ENCODE data around the gene TCF20.

Gene TCF20

DNA sequence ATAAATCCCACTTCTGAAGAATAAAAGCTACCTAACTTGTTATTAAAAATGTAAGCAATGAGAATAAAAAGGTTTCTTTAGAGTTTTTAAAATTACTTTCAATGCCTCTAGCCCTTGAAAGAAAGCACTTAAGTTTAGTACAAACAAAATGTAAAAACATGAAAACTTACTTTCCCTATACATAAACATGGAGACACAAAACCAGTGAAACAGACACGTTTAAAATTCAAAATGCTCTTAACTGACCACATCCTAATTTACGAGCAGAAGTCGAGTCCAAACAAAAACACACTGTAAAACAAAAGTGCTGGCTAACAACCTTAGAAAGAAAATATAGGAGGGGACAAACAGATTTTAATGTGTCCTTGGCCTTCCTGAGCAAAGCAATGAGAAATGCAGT lies 36.6 kb downstream of the TCF20 start:
- in situ Hi-C loops (cut with HindIII; ENCODE audit: low sequenced_read_pairs): no loop called here

DNA sequence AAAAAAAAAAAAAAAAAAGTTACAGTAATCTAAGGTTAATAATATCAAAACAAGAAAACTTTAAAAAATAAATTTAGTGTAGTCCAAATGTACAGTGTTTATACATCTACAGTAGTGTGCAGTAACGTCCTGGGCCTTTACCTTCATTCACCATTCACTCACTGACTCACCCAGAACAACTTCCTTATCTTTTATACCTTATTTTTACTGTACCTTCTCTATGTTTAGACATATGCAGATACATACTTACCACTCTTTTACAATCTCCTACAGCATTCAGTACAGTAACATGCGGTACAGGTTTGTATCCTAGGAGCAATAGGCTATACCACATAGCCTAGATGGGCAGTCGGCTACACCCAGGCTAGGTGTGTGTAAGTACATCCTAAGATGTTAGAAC lies 38.5 kb downstream of the TCF20 start:
- H3K4me3 ChIP-seq (ENCODE audit: low read depth, low read length): no peak overlapping the region
- DNase-seq (ENCODE audit: low read depth): no peak
- in situ Hi-C loops (cut with HindIII; ENCODE audit: low sequenced_read_pairs): no loop called here
- TF ChIP-seq, protein P1, sequence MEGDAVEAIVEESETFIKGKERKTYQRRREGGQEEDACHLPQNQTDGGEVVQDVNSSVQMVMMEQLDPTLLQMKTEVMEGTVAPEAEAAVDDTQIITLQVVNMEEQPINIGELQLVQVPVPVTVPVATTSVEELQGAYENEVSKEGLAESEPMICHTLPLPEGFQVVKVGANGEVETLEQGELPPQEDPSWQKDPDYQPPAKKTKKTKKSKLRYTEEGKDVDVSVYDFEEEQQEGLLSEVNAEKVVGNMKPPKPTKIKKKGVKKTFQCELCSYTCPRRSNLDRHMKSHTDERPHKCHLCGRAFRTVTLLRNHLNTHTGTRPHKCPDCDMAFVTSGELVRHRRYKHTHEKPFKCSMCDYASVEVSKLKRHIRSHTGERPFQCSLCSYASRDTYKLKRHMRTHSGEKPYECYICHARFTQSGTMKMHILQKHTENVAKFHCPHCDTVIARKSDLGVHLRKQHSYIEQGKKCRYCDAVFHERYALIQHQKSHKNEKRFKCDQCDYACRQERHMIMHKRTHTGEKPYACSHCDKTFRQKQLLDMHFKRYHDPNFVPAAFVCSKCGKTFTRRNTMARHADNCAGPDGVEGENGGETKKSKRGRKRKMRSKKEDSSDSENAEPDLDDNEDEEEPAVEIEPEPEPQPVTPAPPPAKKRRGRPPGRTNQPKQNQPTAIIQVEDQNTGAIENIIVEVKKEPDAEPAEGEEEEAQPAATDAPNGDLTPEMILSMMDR (IDR thresholded peaks at IDR 0.05; ENCODE audit: low read depth, low read length, missing control alignments): no peak

More for the DNA sequence above, 36.6 kb downstream of the TCF20 start:
- no peak for DNase-seq (ENCODE audit: low read depth)
- H3K4me3 ChIP-seq (ENCODE audit: low read depth, low read length): no peak overlapping the region
- TF ChIP-seq, protein P1 (IDR thresholded peaks at IDR 0.05; ENCODE audit: low read depth, low read length, missing control alignments): no peak

DNA sequence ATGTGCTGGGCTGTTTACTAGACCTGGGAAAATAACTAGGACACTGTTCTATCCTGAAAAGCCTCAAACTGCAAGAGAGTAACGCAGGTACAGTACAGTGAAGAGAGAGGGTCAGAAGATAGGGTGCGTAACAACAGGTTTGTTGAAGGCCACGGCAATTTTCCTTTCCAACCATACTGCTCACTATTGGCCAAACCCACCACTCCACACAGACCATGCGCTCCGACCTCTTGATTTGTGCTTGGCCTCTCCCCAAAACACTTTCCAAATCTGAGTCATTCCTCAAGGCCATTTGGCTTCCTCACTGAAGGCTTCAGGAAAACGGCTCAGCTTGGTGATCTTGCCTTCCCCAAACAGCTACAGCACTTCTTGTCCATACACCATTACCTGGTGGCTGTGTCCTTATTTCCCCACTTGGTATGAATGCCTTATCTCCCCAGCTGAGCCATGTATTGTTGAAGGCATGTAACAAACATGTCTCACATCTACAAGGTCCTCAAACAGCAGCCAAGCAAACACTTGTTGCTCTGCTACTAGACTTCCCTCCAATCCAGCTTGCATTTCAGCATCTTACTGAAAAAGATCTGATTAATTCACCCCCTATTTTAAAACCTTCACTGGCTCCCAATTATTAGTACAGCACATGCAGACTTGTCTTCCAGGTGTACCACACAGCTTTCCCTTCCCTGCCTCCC lies 40.9 kb downstream of the TCF20 start:
- DNase-seq (ENCODE audit: low read depth): peak; percentile 71
- TF ChIP-seq, protein P1 (IDR thresholded peaks at IDR 0.05; ENCODE audit: low read depth, low read length, missing control alignments): no peak
- H3K4me3 ChIP-seq (ENCODE audit: low read depth, low read length): no peak overlapping the region
- in situ Hi-C loops (cut with HindIII; ENCODE audit: low sequenced_read_pairs): no loop called here

DNA sequence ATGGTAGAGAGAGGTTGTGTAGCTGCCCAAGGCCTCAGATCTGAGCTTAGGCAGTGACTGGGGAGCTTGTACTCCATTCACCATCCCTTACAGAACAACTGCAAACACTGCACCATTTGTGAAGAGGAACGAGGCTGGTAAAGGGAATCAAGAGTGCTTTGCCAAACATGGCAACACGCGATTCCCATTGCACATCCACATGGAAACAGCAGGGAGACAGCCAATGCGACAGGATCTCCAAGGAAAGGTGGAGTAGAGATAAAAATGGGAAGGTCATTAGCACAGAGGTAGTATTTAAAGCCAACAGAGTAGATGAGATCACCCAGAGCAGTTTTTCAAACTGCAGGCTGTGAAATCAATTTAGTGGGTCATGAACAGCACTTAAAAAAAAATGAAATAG lies 42.0 kb downstream of the TCF20 start:
- DNase-seq (ENCODE audit: low read depth): no peak
- H3K4me3 ChIP-seq (ENCODE audit: low read depth, low read length): no peak overlapping the region
- TF ChIP-seq, protein P1 (IDR thresholded peaks at IDR 0.05; ENCODE audit: low read depth, low read length, missing control alignments): no peak
- in situ Hi-C loops (cut with HindIII; ENCODE audit: low sequenced_read_pairs): no loop called here

DNA sequence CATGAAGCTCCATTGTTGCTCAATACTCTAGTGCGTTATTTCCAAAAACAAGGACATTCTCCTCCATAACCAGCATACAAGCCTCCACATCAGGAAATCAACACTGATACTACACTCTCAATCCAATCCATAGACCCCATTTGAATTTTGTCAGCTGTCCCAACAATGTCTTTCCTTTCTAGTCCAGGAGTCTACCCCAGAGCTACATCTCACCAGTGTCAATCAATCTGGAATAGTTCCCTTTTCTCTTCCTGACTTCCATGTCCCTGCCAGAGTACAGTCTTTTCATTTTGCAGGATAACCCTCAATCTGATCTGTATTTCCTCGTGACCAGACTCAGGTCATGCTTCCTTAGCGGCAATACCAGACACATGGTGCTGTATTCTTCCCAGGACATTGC lies 43.0 kb downstream of the TCF20 start:
- no peak overlapping the region for H3K4me3 ChIP-seq (ENCODE audit: low read depth, low read length)
- no peak for DNase-seq (ENCODE audit: low read depth)
- TF ChIP-seq, protein P1 (IDR thresholded peaks at IDR 0.05; ENCODE audit: low read depth, low read length, missing control alignments): no peak
- in situ Hi-C loops (cut with HindIII; ENCODE audit: low sequenced_read_pairs): no loop called here

DNA sequence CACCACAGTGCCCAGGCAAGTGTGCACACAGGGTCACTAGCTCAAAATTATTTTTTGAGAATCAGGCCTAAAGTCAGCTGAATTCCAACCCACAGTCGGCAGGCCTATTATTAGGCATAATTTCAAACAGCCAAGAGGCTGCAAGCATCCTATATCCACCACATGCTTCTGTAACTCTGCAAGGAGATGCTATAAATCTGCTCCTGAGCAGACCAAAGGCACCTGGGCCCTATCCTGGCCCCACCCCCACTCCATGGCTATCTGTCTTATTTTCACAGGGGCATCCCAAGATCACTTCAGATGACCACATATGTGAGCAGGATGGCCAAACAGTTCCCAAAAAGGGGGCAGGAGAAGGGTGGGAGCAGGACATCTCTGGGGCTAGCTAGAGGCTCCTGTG lies 44.6 kb downstream of the TCF20 start:
- in situ Hi-C loops (cut with HindIII; ENCODE audit: low sequenced_read_pairs): no loop called here
- TF ChIP-seq, protein P1 (IDR thresholded peaks at IDR 0.05; ENCODE audit: low read depth, low read length, missing control alignments): no peak
- DNase-seq (ENCODE audit: low read depth): no peak
- H3K4me3 ChIP-seq (ENCODE audit: low read depth, low read length): no peak overlapping the region

Measured in astrocyte of the cerebellum (primary cell).